Liver (tissue), 3 donors: ENCODE measurements around the gene POLR3GL.

ENCODE experiments used
- JUND ChIP-seq, 2 donors: IDR thresholded peaks; 2 replicates each; pipeline ENCODE4 v1.6.1; 2016; ENCODE audit warnings: antibody characterized with exemption in 2 of 2
- RAD21 ChIP-seq, 2 donors: IDR thresholded peaks; 2 replicates each; pipeline ENCODE4 v1.6.1; 2016; ENCODE audit warnings: antibody characterized with exemption in 2 of 2, mild to moderate bottlenecking in 2 of 2
- TAF1 ChIP-seq: conservative IDR thresholded peaks from 2 replicates; pipeline ENCODE4 v1.6.1; 2016; ENCODE audit warnings: antibody characterized with exemption, mild to moderate bottlenecking
- YY1 ChIP-seq: IDR thresholded peaks from 2 replicates; pipeline ENCODE4 v1.6.1; 2016; ENCODE audit warnings: antibody characterized with exemption, mild to moderate bottlenecking
- TF ChIP-seq, protein P1 (sequence below): IDR thresholded peaks from 2 replicates; pipeline ENCODE4 v1.6.1; 2016; ENCODE audit warnings: antibody characterized with exemption, mild to moderate bottlenecking
- TF ChIP-seq, protein P2 (sequence below): fragments of 150-350 bp; IDR thresholded peaks from 2 replicates; pipeline ENCODE4 v1.5.1; 2017; ENCODE audit warnings: improper control_type of control experiment, low read depth, low read length; ENCODE audit not compliant: missing input control
- donor health status: healthy.
- donor health status: healthy.

DNA sequence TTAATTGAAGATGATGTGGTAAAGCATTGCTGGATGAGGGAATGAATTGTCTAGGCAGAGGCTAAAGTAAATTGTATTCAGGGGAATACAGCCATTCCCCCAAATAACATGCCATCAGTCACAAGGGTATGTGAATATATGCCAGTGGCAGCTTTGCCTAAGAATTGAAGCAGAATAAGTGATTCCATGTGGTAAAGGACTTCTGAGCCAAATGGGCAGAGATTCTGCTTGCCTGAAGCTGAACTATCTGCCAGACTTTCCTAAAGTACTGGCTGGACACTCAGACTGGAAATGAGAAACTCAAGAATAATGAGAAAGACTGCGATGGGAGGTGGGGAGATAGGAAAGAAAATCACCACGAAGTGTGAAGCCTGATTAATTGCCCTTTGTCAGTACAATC, 9.1 kb upstream of the POLR3GL start:
- TF ChIP-seq, protein P1, sequence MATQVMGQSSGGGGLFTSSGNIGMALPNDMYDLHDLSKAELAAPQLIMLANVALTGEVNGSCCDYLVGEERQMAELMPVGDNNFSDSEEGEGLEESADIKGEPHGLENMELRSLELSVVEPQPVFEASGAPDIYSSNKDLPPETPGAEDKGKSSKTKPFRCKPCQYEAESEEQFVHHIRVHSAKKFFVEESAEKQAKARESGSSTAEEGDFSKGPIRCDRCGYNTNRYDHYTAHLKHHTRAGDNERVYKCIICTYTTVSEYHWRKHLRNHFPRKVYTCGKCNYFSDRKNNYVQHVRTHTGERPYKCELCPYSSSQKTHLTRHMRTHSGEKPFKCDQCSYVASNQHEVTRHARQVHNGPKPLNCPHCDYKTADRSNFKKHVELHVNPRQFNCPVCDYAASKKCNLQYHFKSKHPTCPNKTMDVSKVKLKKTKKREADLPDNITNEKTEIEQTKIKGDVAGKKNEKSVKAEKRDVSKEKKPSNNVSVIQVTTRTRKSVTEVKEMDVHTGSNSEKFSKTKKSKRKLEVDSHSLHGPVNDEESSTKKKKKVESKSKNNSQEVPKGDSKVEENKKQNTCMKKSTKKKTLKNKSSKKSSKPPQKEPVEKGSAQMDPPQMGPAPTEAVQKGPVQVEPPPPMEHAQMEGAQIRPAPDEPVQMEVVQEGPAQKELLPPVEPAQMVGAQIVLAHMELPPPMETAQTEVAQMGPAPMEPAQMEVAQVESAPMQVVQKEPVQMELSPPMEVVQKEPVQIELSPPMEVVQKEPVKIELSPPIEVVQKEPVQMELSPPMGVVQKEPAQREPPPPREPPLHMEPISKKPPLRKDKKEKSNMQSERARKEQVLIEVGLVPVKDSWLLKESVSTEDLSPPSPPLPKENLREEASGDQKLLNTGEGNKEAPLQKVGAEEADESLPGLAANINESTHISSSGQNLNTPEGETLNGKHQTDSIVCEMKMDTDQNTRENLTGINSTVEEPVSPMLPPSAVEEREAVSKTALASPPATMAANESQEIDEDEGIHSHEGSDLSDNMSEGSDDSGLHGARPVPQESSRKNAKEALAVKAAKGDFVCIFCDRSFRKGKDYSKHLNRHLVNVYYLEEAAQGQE: no peak
- TF ChIP-seq, protein P2, sequence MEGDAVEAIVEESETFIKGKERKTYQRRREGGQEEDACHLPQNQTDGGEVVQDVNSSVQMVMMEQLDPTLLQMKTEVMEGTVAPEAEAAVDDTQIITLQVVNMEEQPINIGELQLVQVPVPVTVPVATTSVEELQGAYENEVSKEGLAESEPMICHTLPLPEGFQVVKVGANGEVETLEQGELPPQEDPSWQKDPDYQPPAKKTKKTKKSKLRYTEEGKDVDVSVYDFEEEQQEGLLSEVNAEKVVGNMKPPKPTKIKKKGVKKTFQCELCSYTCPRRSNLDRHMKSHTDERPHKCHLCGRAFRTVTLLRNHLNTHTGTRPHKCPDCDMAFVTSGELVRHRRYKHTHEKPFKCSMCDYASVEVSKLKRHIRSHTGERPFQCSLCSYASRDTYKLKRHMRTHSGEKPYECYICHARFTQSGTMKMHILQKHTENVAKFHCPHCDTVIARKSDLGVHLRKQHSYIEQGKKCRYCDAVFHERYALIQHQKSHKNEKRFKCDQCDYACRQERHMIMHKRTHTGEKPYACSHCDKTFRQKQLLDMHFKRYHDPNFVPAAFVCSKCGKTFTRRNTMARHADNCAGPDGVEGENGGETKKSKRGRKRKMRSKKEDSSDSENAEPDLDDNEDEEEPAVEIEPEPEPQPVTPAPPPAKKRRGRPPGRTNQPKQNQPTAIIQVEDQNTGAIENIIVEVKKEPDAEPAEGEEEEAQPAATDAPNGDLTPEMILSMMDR: no peak
- no peak for TF ChIP-seq JUND (IDR thresholded peaks at IDR 0.05)
- TF ChIP-seq YY1: no peak
- TF ChIP-seq TAF1: no peak
- no peak for TF ChIP-seq RAD21 (IDR thresholded peaks at IDR 0.05)
